Upper lobe of right lung (tissue), 1 donor: ENCODE measurements around the gene JPT1. TPM values are rescaled to one million over a fixed set of nuclear protein-coding genes. Genes with fewer than 3 reads are reported as not detected.
A peak's percentile ranks its signal among the peaks of the same experiment; 100 is the strongest.

Experiments used
- ATAC-seq: fragments of 200-7000 bp; cut with Tn5 transposase; one replicate; pipeline ENCODE4 v1.9.1; 2020; ENCODE audit warnings: mild to moderate bottlenecking, moderate library complexity
- DNase-seq: peaks from one replicate; pipeline ENCODE4 v3.0.0-alpha.2; 2020
- H3K27ac ChIP-seq: fragments of 200-600 bp; one replicate; pipeline ENCODE4 v1.8.0; 2022
- H3K27me3 ChIP-seq: fragments of 200-600 bp; one replicate; pipeline ENCODE4 v1.8.0; 2022; ENCODE audit warnings: mild to moderate bottlenecking
- H3K36me3 ChIP-seq: fragments of 200-600 bp; one replicate; pipeline ENCODE4 v1.8.0; 2022
- H3K4me1 ChIP-seq: fragments of 200-600 bp; one replicate; pipeline ENCODE4 v1.8.0; 2022
- H3K4me3 ChIP-seq: fragments of 200-600 bp; one replicate; pipeline ENCODE4 v1.8.0; 2022; ENCODE audit warnings: mild to moderate bottlenecking
- H3K9me3 ChIP-seq: fragments of 200-600 bp; one replicate; pipeline ENCODE4 v1.8.0; 2022
- intact Hi-C: fragments of 100-400 bp; cut with DNase I; formaldehyde crosslinking; loops from one replicate; pipeline ENCODE4 v1.11.0; 2022
- total RNA-seq: library from RNA; stranded (reverse); fragmentation: NEBNext Ultra II Directional; extraction: Animal tissue kit (Norgen Biotek cat#: 25700); gene quantifications from one replicate; pipeline ENCODE4 v1.2.1, GENCODE V29; 2021
- TF ChIP-seq, protein P1 (sequence below): fragments of 200-600 bp; IDR thresholded peaks from one replicate; pipeline ENCODE4 v1.8.0; 2022; ENCODE audit warnings: antibody characterized with exemption
- donor health status: DM: no; HTN: yes; CAD: no; lungs with severe emphysema.

Gene JPT1
- total RNA-seq, 1 donor from 2014 or later, result 47.8 TPM

DNA sequence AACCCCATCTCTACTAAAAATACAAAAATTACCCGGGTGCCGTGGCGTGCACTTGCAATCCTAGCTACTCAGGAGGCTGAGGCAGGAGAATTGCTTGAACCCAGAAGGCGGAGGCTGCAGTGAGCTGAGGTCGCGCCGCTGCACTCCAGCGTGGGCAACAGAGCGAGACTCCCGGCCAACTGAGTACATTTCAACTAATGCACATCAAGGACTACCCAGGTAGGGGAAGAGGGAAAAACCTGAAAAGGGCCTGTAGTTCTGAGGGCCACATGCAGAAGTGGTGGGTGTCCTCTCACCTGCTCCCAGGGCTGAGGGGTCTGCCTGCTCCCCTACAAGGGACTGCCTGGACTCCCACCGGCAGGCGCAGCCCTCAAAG is 67.1 kb downstream of the JPT1 start:
- Histone ChIP-seq H3K4me1 (peaks cover 46% of the 10 kb centered on the region), H3K27ac (peak overlapping the region; percentile 93), H3K9me3 (no peaks in the 10 kb centered on the region), H3K27me3 (no peaks in the 10 kb centered on the region), H3K36me3 (no peaks in the 10 kb centered on the region), H3K4me3 (peak overlapping the region; percentile 69)
- TF ChIP-seq, protein P1, sequence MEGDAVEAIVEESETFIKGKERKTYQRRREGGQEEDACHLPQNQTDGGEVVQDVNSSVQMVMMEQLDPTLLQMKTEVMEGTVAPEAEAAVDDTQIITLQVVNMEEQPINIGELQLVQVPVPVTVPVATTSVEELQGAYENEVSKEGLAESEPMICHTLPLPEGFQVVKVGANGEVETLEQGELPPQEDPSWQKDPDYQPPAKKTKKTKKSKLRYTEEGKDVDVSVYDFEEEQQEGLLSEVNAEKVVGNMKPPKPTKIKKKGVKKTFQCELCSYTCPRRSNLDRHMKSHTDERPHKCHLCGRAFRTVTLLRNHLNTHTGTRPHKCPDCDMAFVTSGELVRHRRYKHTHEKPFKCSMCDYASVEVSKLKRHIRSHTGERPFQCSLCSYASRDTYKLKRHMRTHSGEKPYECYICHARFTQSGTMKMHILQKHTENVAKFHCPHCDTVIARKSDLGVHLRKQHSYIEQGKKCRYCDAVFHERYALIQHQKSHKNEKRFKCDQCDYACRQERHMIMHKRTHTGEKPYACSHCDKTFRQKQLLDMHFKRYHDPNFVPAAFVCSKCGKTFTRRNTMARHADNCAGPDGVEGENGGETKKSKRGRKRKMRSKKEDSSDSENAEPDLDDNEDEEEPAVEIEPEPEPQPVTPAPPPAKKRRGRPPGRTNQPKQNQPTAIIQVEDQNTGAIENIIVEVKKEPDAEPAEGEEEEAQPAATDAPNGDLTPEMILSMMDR, result no peak
- intact Hi-C loops, result no loop called here
- no peak for DNase-seq
- no peak for ATAC-seq

DNA sequence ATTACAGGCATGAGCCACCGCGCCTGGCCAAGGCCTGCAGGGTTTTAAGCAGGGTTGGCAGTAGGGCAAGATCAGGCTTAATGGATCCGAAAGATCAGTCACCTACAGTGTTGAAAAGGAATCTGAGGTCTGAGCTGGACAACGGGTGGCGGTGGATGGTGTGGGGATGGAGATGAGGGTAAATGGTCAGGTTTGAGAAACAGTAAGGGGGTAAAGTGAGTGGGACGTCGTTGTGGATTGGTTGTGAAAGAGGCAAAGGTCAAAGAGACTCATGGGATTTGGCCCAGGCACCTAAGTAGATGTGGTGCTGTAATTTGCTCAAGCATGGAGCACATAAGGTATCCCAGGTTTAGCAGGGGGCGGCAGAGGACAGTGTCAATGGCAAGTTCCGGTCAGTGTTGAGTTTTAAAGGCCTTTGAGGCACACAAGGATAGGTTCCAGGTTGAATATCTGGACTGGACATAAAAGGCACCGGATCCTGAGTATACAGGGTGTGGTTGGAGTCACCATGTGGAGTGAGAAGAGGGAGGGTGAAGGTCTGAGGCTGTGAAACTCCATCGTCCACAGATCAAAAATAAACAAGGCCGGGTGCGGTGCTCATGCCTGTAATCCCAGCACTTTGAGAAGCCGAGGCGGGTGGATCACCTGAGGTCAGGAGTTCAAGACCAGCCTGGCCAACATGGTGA is 67.7 kb downstream of the JPT1 start:
- DNase-seq, result no peak
- intact Hi-C loops, result no loop called here
- Histone ChIP-seq H3K9me3 (no peaks in the 10 kb centered on the region), H3K27ac (peak overlapping the region; percentile 93), H3K36me3 (no peaks in the 10 kb centered on the region), H3K27me3 (no peaks in the 10 kb centered on the region), H3K4me3 (peak overlapping the region; percentile 69), H3K4me1 (peaks cover 41% of the 10 kb centered on the region)
- TF ChIP-seq, protein P1, result no peak
- ATAC-seq, result no peak

Other genes with a start within 250 kb of the JPT1 start
- not detected for gene USH1G, start 231.3 kb downstream of the JPT1 start, total RNA-seq
- gene OTOP2, start 230.2 kb downstream of the JPT1 start, total RNA-seq, result not detected
- gene OTOP3, start 218.6 kb downstream of the JPT1 start, total RNA-seq, result not detected
- gene HID1, start 181.8 kb downstream of the JPT1 start, total RNA-seq, result 33.5 TPM
- gene CDR2L, start 166.9 kb downstream of the JPT1 start, total RNA-seq, result 21.8 TPM
- 21.6 TPM for gene MRPL58, start 141.8 kb downstream of the JPT1 start, total RNA-seq
- gene ATP5PD, start 107.5 kb downstream of the JPT1 start, total RNA-seq, result 155 TPM
- gene KCTD2, start 107.3 kb downstream of the JPT1 start, total RNA-seq, result 25.3 TPM
- gene SLC16A5, start 66.6 kb downstream of the JPT1 start, total RNA-seq, result 40.5 TPM
- 18.0 TPM for gene ARMC7, start 44.5 kb downstream of the JPT1 start, total RNA-seq
- gene NT5C, start 22.8 kb downstream of the JPT1 start, total RNA-seq, result 35.8 TPM
- 316 TPM for gene SUMO2, start 28.4 kb upstream of the JPT1 start, total RNA-seq
- 63.7 TPM for gene NUP85, start 51.2 kb upstream of the JPT1 start, total RNA-seq
- gene GGA3, start 107.1 kb upstream of the JPT1 start, total RNA-seq, result 52.7 TPM
- 34.7 TPM for gene MRPS7, start 107.4 kb upstream of the JPT1 start, total RNA-seq
- gene MIF4GD, start 116.7 kb upstream of the JPT1 start, total RNA-seq, result 25.7 TPM
- 29.4 TPM for gene SLC25A19, start 134.9 kb upstream of the JPT1 start, total RNA-seq